ENCODE data around the gene S1PR4. TPM values are rescaled to one million over a fixed set of nuclear protein-coding genes. Genes with fewer than 3 reads are reported as not detected.
A peak's percentile ranks its signal among the peaks of the same experiment; 100 is the strongest.
"Not testable (repeated sequence)": the region's sequence is repeated elsewhere in the genome, so short reads cannot be mapped to it uniquely, and the experiment has no call there.

The S1PR4 gene
- total RNA-seq, 2 experiments from 2014 or later = 37.5 to 42.7 TPM

DNA sequence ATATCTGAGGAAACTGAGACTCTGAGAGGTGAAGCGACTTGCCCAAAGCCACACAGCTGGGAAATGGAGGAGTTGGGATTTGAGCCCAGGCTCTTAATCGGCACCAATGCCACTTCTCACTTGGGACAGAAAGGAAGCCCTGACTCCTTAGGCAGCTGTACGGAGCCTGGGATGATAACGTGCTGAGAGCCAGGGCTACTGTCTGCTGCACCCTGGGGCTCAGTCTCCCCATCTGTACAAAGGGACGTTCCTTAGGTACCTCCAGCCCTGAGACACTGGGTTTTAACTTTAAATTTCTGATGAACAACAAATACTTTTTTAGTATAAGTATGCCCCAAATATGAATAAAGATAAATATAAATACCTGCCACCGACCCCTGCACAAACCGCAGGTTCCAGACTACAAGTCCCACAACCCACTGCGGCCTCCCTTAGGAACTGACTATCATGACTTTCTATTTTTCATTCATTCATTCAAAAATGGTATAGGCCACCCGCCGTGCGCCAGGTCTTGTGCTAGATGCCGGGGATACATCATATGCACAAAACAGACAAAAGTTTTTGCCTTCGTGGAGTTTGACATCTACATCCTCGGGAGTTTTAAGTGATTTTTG lies 6.4 kb downstream of the S1PR4 start:
- Mint-ChIP-seq H3K27me3 (no peaks in the 10 kb centered on the region), H3K9me3 (no peaks in the 10 kb centered on the region), H3K36me3 (peaks cover 34% of the 10 kb centered on the region), H3K27ac (peak overlapping the region; percentile 97), H3K4me1 (peaks cover 48% of the 10 kb centered on the region), H3K4me3 (peak overlapping the region; percentile 89)
- DNase-seq = peak; percentile 58

GRCh38 chr19:3185461-3186159 lies 7.0 kb downstream of the S1PR4 start, which contains the start of gene NCLN:
Gene NCLN (plus strand): TSS chr19:3185930. CDS start chr19:3186031, 101 bp downstream.
- Mint-ChIP-seq H3K27ac (peak within 1 kb of the TSS; percentile 97), H3K36me3 (peaks cover 28% of the 10 kb centered on the region), H3K4me1 (peaks cover 48% of the 10 kb centered on the region), H3K4me3 (peak within 1 kb of the TSS; percentile 89), H3K9me3 (no peaks in the 10 kb centered on the region), H3K27me3 (no peaks in the 10 kb centered on the region)
- peak; percentile 94 for DNase-seq

GRCh38 chr19:3186160-3186688 lies 7.7 kb downstream of the S1PR4 start:
- no peak for DNase-seq
- Mint-ChIP-seq H3K4me3 (peak overlapping the region; percentile 89), H3K27me3 (no peaks in the 10 kb centered on the region), H3K36me3 (peaks cover 23% of the 10 kb centered on the region), H3K9me3 (no peaks in the 10 kb centered on the region), H3K4me1 (peaks cover 49% of the 10 kb centered on the region), H3K27ac (peak overlapping the region; percentile 64)

GRCh38 chr19:3186891-3187661 lies 8.5 kb downstream of the S1PR4 start:
- Mint-ChIP-seq H3K27ac (peak overlapping the region; percentile 64), H3K4me1 (peaks cover 49% of the 10 kb centered on the region), H3K9me3 (no peaks in the 10 kb centered on the region), H3K27me3 (no peaks in the 10 kb centered on the region), H3K4me3 (peak overlapping the region; percentile 89), H3K36me3 (peaks cover 23% of the 10 kb centered on the region)
- no peak for DNase-seq

DNA sequence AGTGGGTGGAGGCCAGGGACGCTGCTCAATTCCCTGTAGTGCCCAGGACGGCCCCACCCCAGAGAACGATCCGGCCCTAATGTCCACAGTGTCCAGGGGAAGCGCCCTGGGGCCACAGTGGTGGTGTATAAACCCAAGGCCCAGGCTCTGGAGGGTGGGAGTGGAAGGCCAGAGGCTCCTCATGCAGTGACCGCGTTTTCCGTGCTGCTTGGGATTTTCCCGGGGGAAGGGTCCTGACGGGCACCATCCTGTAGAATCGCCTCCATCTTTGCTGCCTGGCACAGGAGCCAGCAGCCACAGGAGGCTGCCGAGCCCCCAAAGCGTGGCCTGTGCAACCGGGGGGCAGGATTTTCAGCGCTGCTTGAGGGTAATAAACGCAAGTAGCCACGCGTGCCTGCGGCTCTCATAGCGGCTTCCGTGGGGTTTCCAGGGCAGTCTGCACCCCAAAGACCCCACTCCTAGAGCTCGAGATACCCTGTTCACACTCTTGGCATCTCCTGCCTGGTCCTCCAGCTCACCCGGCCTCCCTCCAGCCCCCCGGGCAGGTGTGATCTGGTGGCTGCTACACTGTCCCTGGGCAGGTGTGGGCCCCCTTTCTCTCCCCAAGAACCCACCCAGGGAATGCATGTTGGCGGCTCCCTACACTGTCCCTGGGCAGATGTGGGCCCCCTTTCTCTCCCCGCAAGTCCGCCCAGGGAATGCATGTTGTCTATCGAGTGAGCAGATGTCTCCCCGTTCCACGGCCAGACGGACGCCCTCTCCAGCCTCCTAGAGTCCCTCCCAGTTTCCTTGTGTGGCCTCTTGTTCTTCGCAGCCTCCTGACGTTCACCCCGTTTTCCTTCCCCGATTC lies 9.3 kb downstream of the S1PR4 start:
- Mint-ChIP-seq H3K4me1 (peaks cover 46% of the 10 kb centered on the region), H3K27me3 (no peaks in the 10 kb centered on the region), H3K4me3 (peak overlapping the region; percentile 89), H3K36me3 (peaks cover 20% of the 10 kb centered on the region), H3K9me3 (no peaks in the 10 kb centered on the region), H3K27ac (no peak overlapping the region)
- no peak for DNase-seq

DNA sequence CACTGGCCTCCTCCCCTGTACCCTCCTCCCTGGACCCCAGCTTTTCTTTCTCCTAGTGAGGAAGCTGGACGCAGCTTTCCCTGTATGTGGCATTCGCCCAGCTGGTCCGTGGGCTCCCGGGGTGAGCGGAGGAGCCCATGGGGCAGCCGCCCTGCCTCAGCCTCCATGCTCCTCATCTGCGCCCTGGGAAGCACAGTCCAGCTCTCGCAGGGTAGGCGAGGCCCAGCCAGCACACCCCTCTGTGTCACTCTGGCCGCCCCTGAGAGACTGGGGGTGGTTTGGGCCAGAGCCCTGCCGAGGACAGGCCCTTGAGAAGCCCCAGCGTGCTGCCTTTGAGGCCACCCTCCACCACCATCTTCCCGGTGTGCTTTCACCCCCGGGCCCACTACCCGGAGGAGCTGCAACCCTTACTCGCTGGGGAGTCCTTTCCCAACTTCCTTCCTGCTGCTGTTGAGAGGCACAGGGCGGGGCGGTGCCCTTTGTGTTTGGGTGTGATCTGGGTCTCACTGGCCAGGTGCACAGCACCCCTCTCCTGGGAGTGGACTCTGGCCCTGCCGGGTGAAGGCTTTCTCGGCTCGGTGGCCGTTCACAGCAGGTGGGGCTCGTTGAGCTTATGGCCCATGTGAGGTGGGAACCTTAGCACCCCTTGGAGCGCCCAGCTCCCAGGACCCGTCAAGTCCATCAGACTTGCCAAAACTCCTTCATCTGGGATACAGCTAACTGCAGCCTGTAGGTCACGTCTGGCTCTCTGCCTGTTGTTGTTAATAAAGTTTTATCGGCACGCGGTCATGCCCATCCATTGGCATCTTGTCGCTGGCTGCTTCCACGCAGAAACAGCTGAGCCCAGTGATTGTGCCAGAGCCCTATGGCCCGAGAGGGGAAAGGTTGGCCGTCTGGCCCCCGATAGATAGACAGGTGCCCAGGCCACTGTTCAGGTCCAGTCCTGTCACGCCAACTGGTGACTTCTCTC lies 10.3 kb downstream of the S1PR4 start:
- no peak for DNase-seq
- Mint-ChIP-seq H3K9me3 (no peaks in the 10 kb centered on the region), H3K27me3 (no peaks in the 10 kb centered on the region), H3K27ac (no peak overlapping the region), H3K36me3 (peaks cover 19% of the 10 kb centered on the region), H3K4me3 (peak overlapping the region; percentile 89), H3K4me1 (peaks cover 40% of the 10 kb centered on the region)

- peaks cover 13% of the 10 kb centered on the region for H3K36me3 Mint-ChIP-seq
- no peak overlapping the region for H3K27ac Mint-ChIP-seq
- no peak for DNase-seq
- peaks cover 31% of the 10 kb centered on the region for H3K4me1 Mint-ChIP-seq
- no peak overlapping the region for H3K4me3 Mint-ChIP-seq
- no peaks in the 10 kb centered on the region for H3K27me3 Mint-ChIP-seq
- no peaks in the 10 kb centered on the region for H3K9me3 Mint-ChIP-seq
These were observed 11.3 kb downstream of the S1PR4 start for GRCh38 chr19:3189702-3190469.

DNA sequence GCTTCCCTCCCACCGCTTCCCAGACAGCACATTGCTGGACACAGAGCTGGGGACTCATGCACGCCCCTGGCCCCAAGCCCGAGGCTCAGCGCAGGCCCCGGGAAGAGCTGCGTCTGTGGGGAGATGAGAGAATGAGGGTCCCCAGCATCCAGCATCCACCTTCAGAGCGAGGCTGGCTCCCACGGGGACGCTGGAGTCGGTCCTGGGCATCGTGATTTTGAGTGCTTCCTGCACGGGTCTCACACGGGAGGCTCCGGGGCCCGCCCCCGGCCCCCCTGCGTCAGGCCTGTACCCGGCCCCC lies 11.9 kb downstream of the S1PR4 start:
- no peak overlapping the region for H3K4me3 Mint-ChIP-seq
- no peak for DNase-seq
- H3K27ac Mint-ChIP-seq = no peak overlapping the region
- peaks cover 26% of the 10 kb centered on the region for H3K4me1 Mint-ChIP-seq
- H3K27me3 Mint-ChIP-seq = no peaks in the 10 kb centered on the region
- peaks cover 13% of the 10 kb centered on the region for H3K36me3 Mint-ChIP-seq
- no peaks in the 10 kb centered on the region for H3K9me3 Mint-ChIP-seq

GRCh38 chr19:3190921-3191805 lies 12.6 kb downstream of the S1PR4 start:
- Mint-ChIP-seq H3K36me3 (peaks cover 15% of the 10 kb centered on the region), H3K9me3 (no peaks in the 10 kb centered on the region), H3K27ac (peak overlapping the region; percentile 8), H3K4me3 (no peak overlapping the region), H3K4me1 (peaks cover 25% of the 10 kb centered on the region), H3K27me3 (no peaks in the 10 kb centered on the region)
- DNase-seq = no peak

DNA sequence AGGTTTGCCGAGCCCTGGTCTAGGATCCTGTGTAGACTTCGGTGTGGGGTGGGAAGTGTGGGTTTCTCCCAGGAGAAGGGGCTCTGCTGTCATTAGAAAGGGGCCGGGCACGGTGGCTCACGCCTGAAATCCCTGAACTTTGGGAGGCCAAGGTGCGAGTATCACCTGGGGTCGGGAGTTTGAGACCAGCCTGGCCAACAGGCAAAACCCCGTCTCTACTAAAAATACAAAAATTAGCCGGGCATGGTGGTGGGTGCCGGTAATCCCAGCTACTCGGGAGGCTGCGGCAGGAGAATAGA lies 13.2 kb downstream of the S1PR4 start:
- peaks cover 23% of the 10 kb centered on the region for H3K4me1 Mint-ChIP-seq
- H3K27me3 Mint-ChIP-seq, DNase-seq, H3K4me3 Mint-ChIP-seq, H3K27ac Mint-ChIP-seq, H3K9me3 Mint-ChIP-seq: not testable (repeated sequence)
- H3K36me3 Mint-ChIP-seq = peaks cover 12% of the 10 kb centered on the region

- Mint-ChIP-seq H3K4me1 (peaks cover 18% of the 10 kb centered on the region), H3K36me3 (peaks cover 7% of the 10 kb centered on the region), H3K27ac (no peak overlapping the region), H3K9me3 (no peaks in the 10 kb centered on the region), H3K4me3 (no peak overlapping the region), H3K27me3 (no peaks in the 10 kb centered on the region)
- no peak for DNase-seq
These were observed 13.7 kb downstream of the S1PR4 start for GRCh38 chr19:3192228-3192635.

GRCh38 chr19:3192684-3193083 lies 14.1 kb downstream of the S1PR4 start:
- H3K27ac Mint-ChIP-seq = no peak overlapping the region
- H3K27me3 Mint-ChIP-seq = no peaks in the 10 kb centered on the region
- no peak for DNase-seq
- H3K4me1 Mint-ChIP-seq = peaks cover 14% of the 10 kb centered on the region
- no peaks in the 10 kb centered on the region for H3K9me3 Mint-ChIP-seq
- H3K36me3 Mint-ChIP-seq = peaks cover 6% of the 10 kb centered on the region
- H3K4me3 Mint-ChIP-seq = no peak overlapping the region

Data from activated naive CD8-positive, alpha-beta T cell treated with anti-CD3 and anti-CD28 coated beads for 36 hours (primary cell).